Breast epithelium (tissue), 3 donors: ENCODE data around the gene SALL1.

Source experiments
- POLR2A ChIP-seq: fragments of 450-650 bp; IDR thresholded peaks from one replicate; pipeline ENCODE4 v1.6.1; 2016; ENCODE audit warnings: antibody characterized with exemption, mild to moderate bottlenecking, moderate library complexity
- TF ChIP-seq, protein P1 (sequence below), 3 donors: fragments of 450-650 bp; IDR thresholded peaks; one replicate each; pipeline ENCODE4 v1.5.1; 2016 to 2017; ENCODE audit warnings: antibody characterized with exemption in 3 of 3, mild to moderate bottlenecking in 3 of 3, moderate library complexity in 3 of 3

DNA sequence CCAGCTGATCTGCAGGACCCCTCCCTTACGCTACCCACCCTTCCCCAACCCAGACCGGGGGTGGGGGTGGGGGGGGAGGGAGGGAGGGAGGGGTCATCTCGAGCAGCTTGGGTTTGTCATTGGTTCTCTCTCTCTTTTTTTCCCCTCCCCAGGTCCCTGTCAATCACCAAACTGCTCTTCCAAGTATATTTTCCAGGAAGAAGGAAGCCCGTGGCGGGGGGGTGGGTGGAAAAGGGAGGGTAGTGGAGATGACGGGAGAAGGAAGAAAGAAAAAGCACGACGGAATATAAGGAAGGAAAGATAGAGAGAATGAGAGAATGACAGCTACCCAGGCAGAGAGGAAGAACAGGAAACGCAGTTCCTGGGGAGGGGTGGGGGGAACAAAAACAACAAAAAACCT is 17.9 kb downstream of the SALL1 start:
- TF ChIP-seq, protein P1, sequence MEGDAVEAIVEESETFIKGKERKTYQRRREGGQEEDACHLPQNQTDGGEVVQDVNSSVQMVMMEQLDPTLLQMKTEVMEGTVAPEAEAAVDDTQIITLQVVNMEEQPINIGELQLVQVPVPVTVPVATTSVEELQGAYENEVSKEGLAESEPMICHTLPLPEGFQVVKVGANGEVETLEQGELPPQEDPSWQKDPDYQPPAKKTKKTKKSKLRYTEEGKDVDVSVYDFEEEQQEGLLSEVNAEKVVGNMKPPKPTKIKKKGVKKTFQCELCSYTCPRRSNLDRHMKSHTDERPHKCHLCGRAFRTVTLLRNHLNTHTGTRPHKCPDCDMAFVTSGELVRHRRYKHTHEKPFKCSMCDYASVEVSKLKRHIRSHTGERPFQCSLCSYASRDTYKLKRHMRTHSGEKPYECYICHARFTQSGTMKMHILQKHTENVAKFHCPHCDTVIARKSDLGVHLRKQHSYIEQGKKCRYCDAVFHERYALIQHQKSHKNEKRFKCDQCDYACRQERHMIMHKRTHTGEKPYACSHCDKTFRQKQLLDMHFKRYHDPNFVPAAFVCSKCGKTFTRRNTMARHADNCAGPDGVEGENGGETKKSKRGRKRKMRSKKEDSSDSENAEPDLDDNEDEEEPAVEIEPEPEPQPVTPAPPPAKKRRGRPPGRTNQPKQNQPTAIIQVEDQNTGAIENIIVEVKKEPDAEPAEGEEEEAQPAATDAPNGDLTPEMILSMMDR (IDR thresholded peaks at IDR 0.05), result no peak
- TF ChIP-seq POLR2A, result no peak
